HG02798 (cell line): ENCODE data around the gene TM9SF3.

Experiments used
- ATAC-seq: cut with Tn5 transposase; IDR thresholded peaks from one replicate; pipeline ENCODE4 v1.9.1; 2021; ENCODE audit warnings: mild to moderate bottlenecking; ENCODE audit not compliant: unreplicated experiment, poor library complexity

Gene TM9SF3

DNA sequence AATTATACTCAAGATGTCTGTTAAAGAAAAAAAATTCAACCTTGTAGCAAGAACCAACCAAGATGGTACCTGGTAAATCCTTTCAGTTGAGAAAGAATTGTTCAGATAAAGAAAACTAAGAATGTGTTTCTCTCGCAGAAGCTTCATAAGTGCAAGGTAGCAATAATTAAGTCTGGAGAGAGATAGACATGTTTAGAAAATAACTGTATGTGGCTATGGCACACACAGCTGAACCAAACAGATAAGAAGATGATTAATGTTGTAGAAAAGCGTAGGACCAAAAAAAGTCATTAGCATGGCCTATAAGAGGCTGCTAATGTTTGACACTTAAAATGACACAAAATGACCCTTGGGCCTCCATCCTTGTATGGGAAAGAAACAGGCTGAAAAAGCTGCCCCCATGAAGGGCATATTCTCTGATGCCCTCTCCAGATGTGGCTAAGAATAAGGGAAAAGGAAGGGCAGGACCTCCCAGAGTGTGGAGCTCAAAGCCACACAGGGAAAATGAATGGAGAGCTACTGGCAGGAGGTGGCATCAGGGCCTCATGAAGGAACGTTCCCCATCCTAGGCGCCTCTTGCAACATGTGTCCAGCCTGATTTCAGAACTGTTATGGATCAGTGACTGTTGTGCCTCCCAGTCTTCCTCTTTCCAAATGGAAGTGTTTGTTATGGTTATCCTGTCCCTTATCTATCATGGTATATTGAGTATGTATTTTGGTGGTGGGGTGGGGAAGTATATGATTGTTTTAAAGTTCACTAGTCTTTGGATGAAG, 103.8 kb downstream of the TM9SF3 start:
- ATAC-seq: no peak

DNA sequence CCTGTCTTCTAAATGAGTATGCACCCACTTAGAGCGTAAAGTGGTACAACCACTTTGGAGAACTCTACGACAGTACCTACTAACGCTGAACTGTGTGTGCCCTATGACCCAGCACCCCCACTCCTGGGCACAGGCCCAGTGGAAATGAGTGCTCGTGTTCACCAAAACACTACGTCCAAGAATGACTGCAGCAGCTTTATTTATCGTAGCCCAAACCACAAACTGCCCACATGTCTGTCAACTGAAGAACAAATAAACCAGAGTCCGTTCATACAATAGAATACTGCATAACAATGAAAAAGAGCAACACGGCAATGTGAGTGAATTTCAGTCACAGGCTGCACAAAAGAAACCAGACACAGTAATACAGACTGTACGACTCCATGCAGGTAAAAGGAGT, 108.5 kb downstream of the TM9SF3 start:
- ATAC-seq: no peak

DNA sequence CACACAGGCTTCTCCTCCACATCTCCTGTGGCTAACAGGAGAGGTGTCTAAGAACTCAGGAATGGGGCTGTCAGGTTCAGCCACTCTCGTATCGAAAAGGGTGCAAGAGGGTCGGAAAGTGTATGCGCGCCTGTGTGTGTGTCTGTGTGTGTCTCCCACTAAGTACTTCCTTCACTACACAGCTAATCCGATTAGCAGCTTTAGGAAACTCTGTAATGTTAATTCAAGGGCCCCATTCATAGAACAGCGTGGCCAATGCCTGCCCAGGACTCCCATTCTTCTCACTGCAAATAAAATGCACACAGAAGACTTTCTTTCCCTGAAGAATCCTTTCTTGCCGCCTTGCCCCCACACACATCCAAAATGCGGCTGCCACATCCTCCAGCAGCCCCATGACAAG, 112.9 kb downstream of the TM9SF3 start:
- no peak for ATAC-seq

DNA sequence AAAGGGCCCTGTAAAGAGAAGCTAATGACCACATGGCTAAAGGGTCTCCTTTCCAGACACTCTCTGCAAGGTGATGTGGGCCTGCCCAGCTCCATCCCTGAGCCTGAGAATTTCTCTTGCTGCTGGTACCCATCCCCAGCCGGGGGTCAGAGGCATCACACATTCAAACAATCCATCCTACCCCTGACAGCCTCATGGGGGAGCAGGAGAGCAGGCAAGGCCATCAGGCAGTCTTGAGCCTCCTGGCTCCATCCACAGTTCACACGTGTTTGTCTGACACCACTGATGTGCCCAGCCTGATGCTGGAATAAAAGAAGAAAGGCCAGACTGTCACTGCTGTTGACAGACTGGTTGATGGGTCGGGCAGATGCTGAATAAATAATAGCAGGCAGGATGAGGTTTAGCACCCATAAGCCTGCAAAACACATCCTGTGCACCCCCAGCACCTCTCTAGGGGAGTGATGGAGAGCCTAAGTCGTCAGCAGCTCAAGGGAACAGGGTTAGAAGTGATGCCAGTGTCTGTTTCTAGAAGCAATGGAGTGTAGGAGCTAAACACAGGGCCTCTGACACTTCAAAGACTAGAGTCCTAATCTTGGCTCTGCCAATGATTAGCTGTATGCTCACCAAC, 116.6 kb downstream of the TM9SF3 start:
- ATAC-seq: no peak

DNA sequence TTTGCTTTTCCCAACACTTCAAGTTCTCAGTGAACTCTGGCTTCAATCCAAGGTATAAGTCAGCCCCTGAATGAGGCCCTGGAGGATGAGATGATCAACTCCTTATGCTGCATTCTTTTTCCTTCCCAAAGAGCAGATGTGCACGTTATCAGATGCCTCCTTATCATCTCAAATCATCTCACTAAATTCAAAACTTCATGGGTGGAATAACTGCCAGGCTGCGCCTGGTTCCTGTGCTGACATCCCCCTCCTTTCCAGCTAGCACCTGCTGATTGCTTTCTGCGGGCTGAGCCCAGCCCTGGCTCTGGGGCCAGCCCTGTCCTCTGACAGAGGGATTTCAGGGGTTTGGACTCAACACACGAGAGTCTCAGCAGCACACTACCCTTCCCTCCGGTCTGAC, 118.0 kb downstream of the TM9SF3 start:
- no peak for ATAC-seq
